H1 (cell line): ENCODE data around the gene CDH6. TPM values are rescaled to one million over a fixed set of nuclear protein-coding genes. Genes with fewer than 3 reads are reported as not detected.

Experiments
- CHD2 ChIP-seq: IDR thresholded peaks from 2 replicates; pipeline ENCODE4 v1.6.1; 2012; ENCODE audit warnings: low read length, improper control_type of control experiment
- JUN ChIP-seq: IDR thresholded peaks from 2 replicates; pipeline ENCODE4 v1.6.1; 2011; ENCODE audit warnings: low read depth, mild to moderate bottlenecking, improper control_type of control experiment, low read length
- RBBP5 ChIP-seq: IDR thresholded peaks from 2 replicates; pipeline ENCODE4 v1.7.1; 2012; ENCODE audit warnings: low read depth, mild to moderate bottlenecking, inconsistent platforms, low read length, moderate library complexity, borderline replicate concordance
- SAP30 ChIP-seq: fragments of 300-600 bp; sonication (generic); IDR thresholded peaks from 2 replicates; pipeline ENCODE4 v1.7.1; 2012; ENCODE audit warnings: low read length, moderate library complexity, mild to moderate bottlenecking, inconsistent platforms; ENCODE audit not compliant: insufficient read depth, insufficient replicate concordance
- SP4 ChIP-seq: IDR thresholded peaks from 2 replicates; pipeline ENCODE4 v1.6.1; 2012; ENCODE audit warnings: low read length, inconsistent platforms
- TEAD4 ChIP-seq: IDR thresholded peaks from 2 replicates; pipeline ENCODE4 v1.6.1; 2012; ENCODE audit warnings: low read depth, low read length, inconsistent platforms, mixed read lengths
- polyA plus RNA-seq, 7 experiments: library from polyadenylated mRNA; depleted of rRNA in 3 of 7; stranded (reverse) in 5 of 7; unstranded in 2 of 7; fragments of >200 nt in 5 of 7; fragments of 200-250 nt in 2 of 7; gene quantifications; 1 replicate in 5 of 7; 2 replicates in 1 of 7; 4 replicates in 1 of 7; pipeline versions ENCODE4 v1.2.1 to v1.2.3, GENCODE V29; 2011 to 2013; ENCODE audit warnings: missing spikeins in 2 of 7, mixed read lengths in 2 of 7
- total RNA-seq: library from RNA; stranded (reverse); fragmentation: NEBNext Ultra II Directional; extraction: Animal tissue kit (Norgen Biotek cat#: 25700); gene quantifications from 2 replicates; pipeline ENCODE4 v1.2.1, GENCODE V29; 2021

The CDH6 gene
- total and polyA plus RNA-seq, 2 of the 8 experiments (the other 6 are each of a cell fraction or from before 2014, with no cell fraction given): 1.4 to 1.9 TPM

DNA sequence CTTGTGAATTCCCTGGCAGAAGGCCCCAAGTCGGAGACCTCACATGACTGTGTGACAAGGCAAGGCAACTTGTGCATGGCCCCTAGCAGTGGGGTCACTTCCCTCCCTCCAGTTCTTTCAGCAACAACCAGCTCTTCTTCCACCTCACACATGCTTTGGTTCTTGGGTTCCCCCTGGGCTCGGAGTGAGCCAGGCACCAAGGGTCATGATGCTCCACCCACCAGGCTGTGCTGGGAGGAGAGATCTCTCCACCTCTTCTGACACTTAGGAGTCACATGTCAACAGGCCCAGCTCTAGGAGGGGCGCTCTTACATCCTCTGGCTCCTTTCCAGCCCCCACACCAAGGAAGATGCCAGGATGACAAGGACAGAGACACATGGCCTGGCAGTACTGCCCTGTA is 56.7 kb downstream of the CDH6 start (continued):
- TF ChIP-seq SAP30: no peak
- TF ChIP-seq TEAD4: no peak
- no peak for TF ChIP-seq SP4
- TF ChIP-seq CHD2: no peak
- TF ChIP-seq JUN: no peak
- TF ChIP-seq RBBP5: no peak
- TF ChIP-seq, all 59 proteins: peak for 0
